Naive thymus-derived CD4-positive, alpha-beta T cell (primary cell): Measurements from ENCODE around the gene ATF7. TPM values are rescaled to one million over a fixed set of nuclear protein-coding genes. Genes with fewer than 3 reads are reported as not detected.

ENCODE experiments used
- ATAC-seq: fragments of 150-1000 bp; cut with Tn5 transposase; 2 replicates; pipeline ENCODE4 v1.10.0; 2021; ENCODE audit warnings: mild to moderate bottlenecking, moderate library complexity
- CTCF ChIA-PET: fragments of 350-600 bp; sonication (Branson Sonifier 250); formaldehyde crosslinking; loops from one replicate; lab custom pipeline; 2021; ENCODE audit warnings: antibody characterized with exemption; lab: Charles Lee
- POLR2A ChIA-PET: fragments of 350-600 bp; sonication (Branson Sonifier 250); formaldehyde crosslinking; loops from one replicate; lab custom pipeline; 2021; ENCODE audit warnings: antibody characterized with exemption, inconsistent platforms; lab: Charles Lee
- DNase-seq, 9 donors: peaks; one replicate each; pipeline versions ENCODE4 v3.0.0 to v3.0.0-alpha.2; 2020 to 2022; ENCODE audit warnings: mixed read lengths in 1 of 9
- H3K27ac ChIP-seq: one replicate; pipeline ENCODE4 v1.7.0; 2013; ENCODE audit warnings: mild to moderate bottlenecking, low read depth, low read length, moderate library complexity
- H3K27me3 ChIP-seq, 2 donors: one replicate each; pipeline ENCODE4 v1.7.0; 2013; ENCODE audit warnings: low read length in 2 of 2, mild to moderate bottlenecking in 2 of 2, moderate library complexity in 2 of 2; ENCODE audit not compliant: control insufficient read depth in 2 of 2, insufficient read depth in 2 of 2
- H3K36me3 ChIP-seq, 3 experiments: 1 replicate in 2 of 3; 2 replicates in 1 of 3; pipeline ENCODE4 v1.7.0; 2013; ENCODE audit warnings: low read length in 3 of 3, mild to moderate bottlenecking in 3 of 3, moderate library complexity in 1 of 3; ENCODE audit not compliant: insufficient read depth in 3 of 3, control insufficient read depth in 2 of 3
- H3K4me1 ChIP-seq, 2 donors: one replicate each; pipeline ENCODE4 v1.7.0; 2013; ENCODE audit warnings: low read length in 2 of 2, mild to moderate bottlenecking in 2 of 2, moderate library complexity in 1 of 2; ENCODE audit not compliant: control insufficient read depth in 2 of 2, insufficient read depth in 2 of 2
- H3K4me3 ChIP-seq: 2 replicates; pipeline ENCODE4 v1.7.0; 2013; ENCODE audit warnings: mild to moderate bottlenecking, low read length
- H3K9me3 ChIP-seq, 3 experiments: 1 replicate in 2 of 3; 2 replicates in 1 of 3; pipeline ENCODE4 v1.7.0; 2013; ENCODE audit warnings: low read length in 3 of 3; ENCODE audit not compliant: control insufficient read depth in 2 of 3
- H3K27ac Mint-ChIP-seq, 9 donors: one replicate each; pipeline ENCODE4 v1.8.0; 2020 to 2022; ENCODE audit warnings: mixed read lengths in 9 of 9, mild to moderate bottlenecking in 8 of 9, moderate library complexity in 5 of 9, inconsistent platforms in 2 of 9
- H3K27me3 Mint-ChIP-seq, 5 donors: one replicate each; pipeline ENCODE4 v1.8.0; 2021 to 2022; ENCODE audit warnings: mixed read lengths in 5 of 5, mild to moderate bottlenecking in 1 of 5
- H3K36me3 Mint-ChIP-seq, 5 donors: one replicate each; pipeline ENCODE4 v1.8.0; 2020 to 2022; ENCODE audit warnings: mixed read lengths in 5 of 5, mild to moderate bottlenecking in 3 of 5, inconsistent platforms in 1 of 5
- H3K4me1 Mint-ChIP-seq, 7 donors: one replicate each; pipeline ENCODE4 v1.8.0; 2020 to 2022; ENCODE audit warnings: mixed read lengths in 7 of 7, mild to moderate bottlenecking in 3 of 7, inconsistent platforms in 1 of 7
- H3K4me3 Mint-ChIP-seq, 10 donors: one replicate each; pipeline ENCODE4 v1.8.0; 2020 to 2022; ENCODE audit warnings: mild to moderate bottlenecking in 10 of 10, mixed read lengths in 10 of 10, moderate library complexity in 6 of 10, inconsistent platforms in 2 of 10
- H3K9me3 Mint-ChIP-seq, 11 donors: one replicate each; pipeline ENCODE4 v1.8.0; 2020 to 2022; ENCODE audit warnings: mixed read lengths in 11 of 11, mild to moderate bottlenecking in 4 of 11, inconsistent platforms in 1 of 11, moderate library complexity in 1 of 11
- intact Hi-C, 2 donors: fragments of 100-400 bp; cut with micrococcal nuclease; formaldehyde crosslinking; loops; one replicate each; pipeline ENCODE4 v1.15.1; 2023
- polyA plus RNA-seq, 2 donors: library from polyadenylated mRNA; unstranded; fragments of 300-500 nt; fragmentation: Illumina TruSeq; gene quantifications; one replicate each; pipeline ENCODE4 v1.2.3, GENCODE V29; 2021
- total RNA-seq, 6 experiments: library from RNA in 5 of 6; stranded (reverse) in 5 of 6; gene quantifications; 1 replicate in 5 of 6; 2 replicates in 1 of 6; pipeline ENCODE4 v1.2.3 and lab custom pipeline; 2021 to 2026

ATF7 gene
- total and polyA plus RNA-seq, 7 experiments from 2014 or later, result 14.5 to 39.5 (median 29.7) TPM

GRCh38 chr12:53493610-53494391 is 132.4 kb downstream of the ATF7 start:
- intact Hi-C loops, result loop anchor here (1.0 to 2.0 kb wide), 4 partner anchors 8 to 113 kb away; partner anchors contain the start of genes PCBP2 (in 2 of the 2), SP1 (in 2 of the 2) and TARBP2 (in 2 of the 2)
- Histone ChIP-seq H3K9me3 (no peaks in the 10 kb centered on the region), H3K4me1 (peaks cover 19 to 23% of the 10 kb centered on the region in 2 donors), H3K27ac (peak overlapping the region; percentile 87), H3K4me3 (peak overlapping the region; percentile 82), H3K36me3 (no peaks in the 10 kb centered on the region), H3K27me3 (no peaks in the 10 kb centered on the region)
- DNase-seq (no peak), ATAC-seq (no peak)
- ChIA-PET CTCF (interaction anchor here (0.5 to 1.1 kb wide), 5 partner anchors 10 to 139 kb away, joined by 3 to 5 read pairs (median 3); no protein-coding TSS in a partner anchor), POLR2A (interaction anchor here (0.6 to 5.1 kb wide), 10 partner anchors 7 to 199 kb away, joined by 3 to 31 read pairs (median 4); partner anchors contain the start of genes NPFF, PFDN5, SP1 and TARBP2)
- Mint-ChIP-seq H3K4me3 (peak overlapping the region; percentile 89 to 98 (median 92)), H3K9me3 (peaks cover 0 to 2% (median 0%) of the 10 kb centered on the region in 11 donors), H3K27me3 (no peaks in the 10 kb centered on the region), H3K27ac (peak overlapping the region; percentile 83 to 98 (median 95)), H3K36me3 (peaks cover 0 to 5% (median 0%) of the 10 kb centered on the region in 5 donors), H3K4me1 (peaks cover 19 to 58% (median 47%) of the 10 kb centered on the region in 7 donors)

GRCh38 chr12:53492830-53493609 is 133.2 kb downstream of the ATF7 start:
- ATAC-seq, result peak; percentile 98
- Mint-ChIP-seq H3K27ac (peak overlapping the region; percentile 88 to 98 (median 95)), H3K4me3 (peak overlapping the region; percentile 89 to 98 (median 92)), H3K4me1 (peaks cover 19 to 51% (median 40%) of the 10 kb centered on the region in 7 donors), H3K9me3 (peaks cover 0 to 2% (median 0%) of the 10 kb centered on the region in 11 donors), H3K27me3 (no peaks in the 10 kb centered on the region), H3K36me3 (peaks cover 0 to 4% (median 0%) of the 10 kb centered on the region in 5 donors)
- peaks cover 0 to under 1% (median 0%) of the 10 kb centered on the region in 3 experiments for H3K36me3 ChIP-seq
- no peaks in the 10 kb centered on the region for H3K9me3 ChIP-seq
- H3K4me1 ChIP-seq, result peaks cover 12 to 16% of the 10 kb centered on the region in 2 donors
- POLR2A ChIA-PET, result interaction anchor here (0.6 to 5.1 kb wide), 9 partner anchors 8 to 198 kb away, joined by 3 to 31 read pairs (median 5); partner anchors contain the start of genes NPFF, PFDN5, SP1 and TARBP2
- H3K4me3 ChIP-seq, result peak overlapping the region; percentile 82
- CTCF ChIA-PET, result interaction anchor here (0.5 to 2.1 kb wide), 5 partner anchors 8 to 139 kb away, joined by 3 to 7 read pairs (median 3); partner anchors contain the start of gene TARBP2
- intact Hi-C loops, result loop anchor here (1.0 to 2.0 kb wide), 4 partner anchors 8 to 112 kb away; partner anchors contain the start of genes PCBP2 (in 2 of the 2), SP1 (in 2 of the 2) and TARBP2 (in 2 of the 2)
- DNase-seq, result peak; percentile 72 to 90 (median 80)
- H3K27ac ChIP-seq, result peak overlapping the region; percentile 87
- no peaks in the 10 kb centered on the region for H3K27me3 ChIP-seq

- H3K4me3 ChIP-seq, result no peak overlapping the region
- H3K4me1 Mint-ChIP-seq, result peaks cover 19 to 42% (median 32%) of the 10 kb centered on the region in 7 donors
Measured at GRCh38 chr12:53492188-53492587, 134.0 kb downstream of the ATF7 start.

GRCh38 chr12:53489242-53489864 is 136.8 kb downstream of the ATF7 start:
- Mint-ChIP-seq H3K36me3 (peaks cover 0 to 18% (median 0%) of the 10 kb centered on the region in 5 donors), H3K27ac (peak overlapping the region in 7 of 9 donors; percentile 1 to 69 (median 24)), H3K4me1 (peaks cover 19 to 24% (median 23%) of the 10 kb centered on the region in 7 donors), H3K4me3 (no peak overlapping the region), H3K27me3 (no peaks in the 10 kb centered on the region), H3K9me3 (peaks cover 0 to 2% (median 0%) of the 10 kb centered on the region in 11 donors)
- ATAC-seq, result no peak
- peaks cover 9 to 12% of the 10 kb centered on the region in 2 donors for H3K4me1 ChIP-seq
- DNase-seq, result no peak
- no peak overlapping the region for H3K4me3 ChIP-seq
- no peaks in the 10 kb centered on the region for H3K27me3 ChIP-seq
- intact Hi-C loops, result no loop called here
- peaks cover 0 to 31% (median 0%) of the 10 kb centered on the region in 3 experiments for H3K36me3 ChIP-seq
- POLR2A ChIA-PET, result interaction anchor here (0.6 to 5.1 kb wide), 4 partner anchors 9 to 12 kb away, joined by 3 to 31 read pairs (median 8); partner anchors contain the start of gene TARBP2
- CTCF ChIA-PET, result no interaction called here
- H3K27ac ChIP-seq, result no peak overlapping the region
- H3K9me3 ChIP-seq, result no peaks in the 10 kb centered on the region

More at GRCh38 chr12:53492188-53492587, 134.0 kb downstream of the ATF7 start:
- peaks cover 12 to 14% of the 10 kb centered on the region in 2 donors for H3K4me1 ChIP-seq
- H3K27me3 ChIP-seq, result no peaks in the 10 kb centered on the region
- Mint-ChIP-seq H3K36me3 (peaks cover 0 to 4% (median 0%) of the 10 kb centered on the region in 5 donors), H3K27ac (peak overlapping the region; percentile 82 to 98 (median 95)), H3K9me3 (peaks cover 0 to 2% (median 0%) of the 10 kb centered on the region in 11 donors), H3K4me3 (peak overlapping the region; percentile 79 to 98 (median 92)), H3K27me3 (no peaks in the 10 kb centered on the region)
- H3K9me3 ChIP-seq, result no peaks in the 10 kb centered on the region
- intact Hi-C loops, result loop anchor here (2.0 kb wide), 3 partner anchors 13 to 111 kb away; partner anchors contain the start of genes PCBP2 (in 2 of the 2) and SP1 (in 2 of the 2)
- ChIA-PET POLR2A (interaction anchor here (1.2 to 5.1 kb wide), 4 partner anchors 9 to 113 kb away, joined by 3 to 31 read pairs (median 7); partner anchors contain the start of genes SP1 and TARBP2), CTCF (interaction anchor here (0.6 to 2.1 kb wide), 5 partner anchors 9 to 51 kb away, joined by 3 to 7 read pairs (median 3); partner anchors contain the start of gene TARBP2)
- peak overlapping the region; percentile 87 for H3K27ac ChIP-seq
- DNase-seq, result peak in 2 of 9 donors; percentile 20 to 31
- H3K36me3 ChIP-seq, result peaks cover 0 to 7% (median 0%) of the 10 kb centered on the region in 3 experiments
- ATAC-seq, result no peak

GRCh38 chr12:53486736-53487487 is 139.3 kb downstream of the ATF7 start:
- CTCF ChIA-PET, result interaction anchor here (0.6 kb wide), 1 partner anchor 48 kb away, joined by 3 read pairs; no protein-coding TSS in a partner anchor
- no peak overlapping the region for H3K4me3 ChIP-seq
- H3K27me3 Mint-ChIP-seq, result no peaks in the 10 kb centered on the region
- H3K4me1 ChIP-seq, result no peaks in the 10 kb centered on the region
- no peak overlapping the region for H3K4me3 Mint-ChIP-seq
- H3K4me1 Mint-ChIP-seq, result peaks cover under 1 to 9% (median 4%) of the 10 kb centered on the region in 7 donors
- H3K9me3 ChIP-seq, result no peaks in the 10 kb centered on the region
- POLR2A ChIA-PET, result interaction anchor here (0.5 to 2.4 kb wide), 3 partner anchors 7 to 14 kb away, joined by 3 to 7 read pairs (median 4); partner anchors contain the start of gene TARBP2
- intact Hi-C loops, result no loop called here
- H3K27me3 ChIP-seq, result no peaks in the 10 kb centered on the region
- H3K27ac Mint-ChIP-seq, result peak overlapping the region in 5 of 9 donors; percentile 36 to 60 (median 51)
- ATAC-seq, result no peak
- H3K9me3 Mint-ChIP-seq, result no peaks in the 10 kb centered on the region
- H3K27ac ChIP-seq, result no peak overlapping the region
- peaks cover 0 to 55% (median 0%) of the 10 kb centered on the region in 3 experiments for H3K36me3 ChIP-seq
- DNase-seq, result no peak
- H3K36me3 Mint-ChIP-seq, result peaks cover 0 to 23% (median 2%) of the 10 kb centered on the region in 5 donors
